Mesodermal cell (in vitro differentiated cells): Measurements from ENCODE around the gene CDH23.
A peak's percentile ranks its signal among the peaks of the same experiment; 100 is the strongest.

Experiments used
- H3K27ac ChIP-seq: 2 replicates; pipeline ENCODE4 v1.7.0; 2013; ENCODE audit warnings: mild to moderate bottlenecking, low read depth, low read length, moderate library complexity; ENCODE audit not compliant: severe bottlenecking
- H3K36me3 ChIP-seq: 2 replicates; pipeline ENCODE4 v1.7.1; 2013; ENCODE audit warnings: mild to moderate bottlenecking, low read length, moderate library complexity; ENCODE audit not compliant: control insufficient read depth, insufficient read depth
- H3K4me1 ChIP-seq: one replicate; pipeline ENCODE4 v1.7.1; 2013; ENCODE audit warnings: mild to moderate bottlenecking, low read length; ENCODE audit not compliant: insufficient read depth, control insufficient read depth, poor library complexity, severe bottlenecking
- H3K4me3 ChIP-seq: 2 replicates; pipeline ENCODE4 v1.7.0; 2013; ENCODE audit warnings: low read length, control low read depth, mild to moderate bottlenecking; ENCODE audit not compliant: insufficient read depth, poor library complexity, severe bottlenecking; ENCODE audit errors: extremely low read depth
- H3K9me3 ChIP-seq: 2 replicates; pipeline ENCODE4 v1.7.1; 2013; ENCODE audit warnings: mild to moderate bottlenecking, low read length, moderate library complexity; ENCODE audit not compliant: control insufficient read depth
- WGBS, 2 experiments: methylation state at CpG; one replicate each; pipeline ENCODE4 v1.1.5; 2013; ENCODE audit warnings: missing lambda C conversion rate in 2 of 2; ENCODE audit not compliant: insufficient coverage in 2 of 2; 5-methylcytosine and 5-hydroxymethylcytosine counted together

Gene CDH23

GRCh38 chr10:71392292-71392691 lies 4.4 kb upstream of the CDH23 start:
- Histone ChIP-seq H3K36me3 (no peaks in the 10 kb centered on the region), H3K4me1 (peaks cover 3% of the 10 kb centered on the region), H3K9me3 (no peaks in the 10 kb centered on the region), H3K4me3 (no peak overlapping the region), H3K27ac (no peak overlapping the region)
- WGBS, 2 experiments, result 43 to 53% methylated on average over 1 of the region's 1 CpG

DNA sequence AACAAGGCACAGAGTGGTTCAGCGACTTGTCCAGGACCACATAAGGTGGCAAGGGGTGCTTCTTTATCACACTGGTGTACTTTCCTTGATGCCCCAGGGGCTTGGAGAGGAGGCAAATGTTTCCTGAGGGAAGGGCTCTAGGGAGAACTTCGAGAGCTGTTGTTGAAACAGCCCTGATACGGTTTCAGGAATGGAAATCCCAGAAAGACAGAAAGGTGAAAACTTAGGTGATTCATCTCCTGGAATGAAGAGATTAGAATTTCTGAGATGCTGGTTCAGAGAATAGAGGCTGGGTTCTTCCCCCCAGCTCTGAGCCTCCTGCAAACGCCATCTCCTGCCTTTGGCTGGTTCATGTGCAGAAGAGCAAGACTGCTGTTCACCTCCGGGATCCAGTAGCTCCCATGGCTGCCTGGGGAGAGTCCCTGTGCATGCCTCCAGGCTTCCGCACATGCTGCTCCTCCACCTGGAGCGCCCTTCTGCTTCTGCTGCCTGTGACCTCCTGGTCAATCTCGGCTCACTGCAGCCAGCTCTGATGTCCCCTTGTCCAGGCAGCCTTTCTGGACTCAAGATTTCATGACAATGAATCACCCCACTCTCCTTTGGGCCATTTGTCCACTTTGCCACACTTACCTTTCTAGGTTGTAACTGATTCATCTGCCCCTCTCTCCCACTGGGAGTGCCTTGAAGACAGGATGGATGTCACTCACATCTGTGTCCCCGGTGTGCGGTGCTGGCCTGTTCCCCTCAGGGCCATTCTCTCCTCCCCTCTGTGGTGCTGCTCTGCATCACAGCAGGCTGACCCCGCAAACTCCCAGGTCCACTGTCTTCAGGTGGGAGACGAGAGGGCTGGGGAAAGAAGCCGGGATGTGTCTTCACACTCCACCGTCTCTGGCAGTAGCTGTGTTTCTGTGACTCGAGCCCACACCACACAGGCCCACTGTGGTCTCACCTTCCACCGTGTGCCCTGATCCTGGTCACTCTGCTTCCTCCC lies 3.6 kb upstream of the CDH23 start:
- WGBS, 2 experiments, result 90 to 91% methylated on average over 16 of the region's 16 CpGs
- Histone ChIP-seq H3K4me1 (peaks cover 10% of the 10 kb centered on the region), H3K36me3 (no peaks in the 10 kb centered on the region), H3K27ac (no peak overlapping the region), H3K9me3 (no peaks in the 10 kb centered on the region), H3K4me3 (no peak overlapping the region)

- Histone ChIP-seq H3K9me3 (no peaks in the 10 kb centered on the region), H3K27ac (no peak overlapping the region), H3K4me3 (no peak overlapping the region), H3K36me3 (no peaks in the 10 kb centered on the region), H3K4me1 (peaks cover 19% of the 10 kb centered on the region)
- WGBS, 2 experiments, result 90 to 95% methylated on average over 7 to 8 of the region's 8 CpGs
Measured at GRCh38 chr10:71393841-71394475, 2.8 kb upstream of the CDH23 start.

- Histone ChIP-seq H3K4me3 (no peak overlapping the region), H3K36me3 (no peaks in the 10 kb centered on the region), H3K4me1 (peaks cover 19% of the 10 kb centered on the region), H3K9me3 (no peaks in the 10 kb centered on the region), H3K27ac (no peak overlapping the region)
- WGBS, 2 experiments, result 86 to 93% methylated on average over 8 to 10 of the region's 11 CpGs
Measured at GRCh38 chr10:71394926-71395562, 1.7 kb upstream of the CDH23 start.

- H3K9me3 ChIP-seq, result no peaks in the 10 kb centered on the region
- WGBS, 2 experiments, result 80 to 89% methylated on average over 1 to 4 of the region's 4 CpGs
- no peaks in the 10 kb centered on the region for H3K36me3 ChIP-seq
- H3K4me3 ChIP-seq, result no peak overlapping the region
- peaks cover 19% of the 10 kb centered on the region for H3K4me1 ChIP-seq
- no peak overlapping the region for H3K27ac ChIP-seq
Measured at GRCh38 chr10:71395621-71396020, 1.1 kb upstream of the CDH23 start.

DNA sequence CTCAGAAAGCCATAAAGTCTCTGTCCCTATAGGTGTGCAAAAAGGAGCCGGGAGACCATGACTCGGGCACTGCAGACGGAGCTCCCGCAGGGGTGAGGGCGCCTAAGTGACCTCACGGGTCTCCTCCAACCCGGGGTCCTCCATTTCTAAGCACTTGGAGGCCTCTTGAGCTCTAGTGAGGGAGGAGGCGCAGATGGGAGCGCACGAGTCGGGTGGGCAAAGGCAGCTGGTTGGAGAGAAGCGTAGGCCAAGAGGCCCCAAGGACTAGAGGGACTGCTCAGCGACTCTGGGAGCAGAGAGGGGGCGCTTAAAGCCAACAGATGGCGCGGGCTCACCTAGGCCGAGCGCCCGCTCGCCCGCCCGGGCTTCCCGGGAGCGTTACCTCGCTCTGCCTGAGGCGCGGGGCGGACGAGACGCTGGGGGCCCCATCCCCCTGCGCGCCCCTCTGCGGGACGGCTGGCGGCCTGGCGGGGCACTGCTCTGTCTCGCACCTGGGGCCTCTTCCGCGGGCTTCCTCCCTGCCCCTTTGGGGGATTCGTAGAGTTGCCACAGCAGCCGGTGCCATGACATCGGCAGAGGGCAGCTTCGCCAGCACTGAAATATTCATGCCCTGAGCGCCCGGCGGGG lies 523 bp upstream of the CDH23 start:
- WGBS, 2 experiments, result 13% methylated on average over 34 to 41 of the region's 46 CpGs
- Histone ChIP-seq H3K9me3 (no peaks in the 10 kb centered on the region), H3K4me1 (peaks cover 19% of the 10 kb centered on the region), H3K4me3 (peak overlapping the region; percentile 28), H3K27ac (no peak overlapping the region), H3K36me3 (no peaks in the 10 kb centered on the region)

GRCh38 chr10:71397296-71398212 lies 834 bp downstream of the CDH23 start:
- Histone ChIP-seq H3K36me3 (no peaks in the 10 kb centered on the region), H3K9me3 (no peaks in the 10 kb centered on the region), H3K4me3 (peak overlapping the region; percentile 26), H3K27ac (no peak overlapping the region), H3K4me1 (peaks cover 19% of the 10 kb centered on the region)
- WGBS, 2 experiments, result 1 to 3% methylated on average over 48 to 69 of the region's 82 CpGs

- WGBS, 2 experiments, result 64 to 68% methylated on average over 3 to 4 of the region's 4 CpGs
- no peaks in the 10 kb centered on the region for H3K36me3 ChIP-seq
- H3K4me3 ChIP-seq, result no peak overlapping the region
- peaks cover 19% of the 10 kb centered on the region for H3K4me1 ChIP-seq
- no peaks in the 10 kb centered on the region for H3K9me3 ChIP-seq
- H3K27ac ChIP-seq, result no peak overlapping the region
Measured at GRCh38 chr10:71398976-71399375, 2.3 kb downstream of the CDH23 start.

GRCh38 chr10:71399946-71400345 lies 3.2 kb downstream of the CDH23 start:
- no peaks in the 10 kb centered on the region for H3K36me3 ChIP-seq
- WGBS, 2 experiments, result 84 to 92% methylated on average over 3 to 4 of the region's 5 CpGs
- no peak overlapping the region for H3K4me3 ChIP-seq
- no peak overlapping the region for H3K27ac ChIP-seq
- no peaks in the 10 kb centered on the region for H3K9me3 ChIP-seq
- H3K4me1 ChIP-seq, result peaks cover 19% of the 10 kb centered on the region
